T-cell (primary cell): ENCODE data around the gene ADAM17. TPM values are rescaled to one million over a fixed set of nuclear protein-coding genes. Genes with fewer than 3 reads are reported as not detected.
"Not testable (repeated sequence)": the region's sequence is repeated elsewhere in the genome, so short reads cannot be mapped to it uniquely, and the experiment has no call there.

ENCODE experiments used
- ATAC-seq, 4 experiments: fragments of 200-7000 bp in 3 of 4; fragments of 150-1000 bp in 1 of 4; cut with Tn5 transposase; replicated peaks in 1 of 4; 1 replicate in 3 of 4; 2 replicates in 1 of 4; pipeline ENCODE4 v1.10.0; 2021; ENCODE audit warnings: moderate library complexity in 3 of 4, mild to moderate bottlenecking in 2 of 4, moderate number of reproducible peaks in 1 of 4
- CTCF ChIA-PET, 2 donors: fragments of 300-600 bp; sonication (Branson Sonifier 250); formaldehyde crosslinking; loops; one replicate each; lab custom pipeline; 2022; ENCODE audit warnings: antibody characterized with exemption in 2 of 2; lab: Charles Lee
- POLR2A ChIA-PET, 2 donors: fragments of 300-600 bp; sonication (Branson Sonifier 250); formaldehyde crosslinking; loops; one replicate each; lab custom pipeline; 2022; ENCODE audit warnings: antibody characterized with exemption in 2 of 2; lab: Charles Lee
- DNase-seq, 35 experiments: peaks; one replicate each; pipeline versions ENCODE4 v3.0.0 to v3.0.0-alpha.2; 2013 to 2023
- H3K27ac ChIP-seq: one replicate; pipeline ENCODE4 v1.5.1; 2013; ENCODE audit warnings: low read length
- H3K27me3 ChIP-seq, 2 experiments: replicated peaks in 1 of 2; 1 replicate in 1 of 2; 2 replicates in 1 of 2; pipeline versions ENCODE4 v1.6.1 to v1.7.0; 2013; ENCODE audit warnings: low read length in 1 of 2, mixed read lengths in 1 of 2; ENCODE audit not compliant: control insufficient read depth in 2 of 2, insufficient read depth in 2 of 2; ENCODE audit errors: extremely low read depth in 1 of 2
- H3K36me3 ChIP-seq, 2 donors: 1 replicate in 1 of 2; 2 replicates in 1 of 2; pipeline versions ENCODE4 v1.6.1 to v1.7.0; 2013; ENCODE audit warnings: low read length in 1 of 2; ENCODE audit not compliant: control insufficient read depth in 2 of 2, insufficient read depth in 1 of 2; ENCODE audit errors: extremely low read depth in 1 of 2
- H3K4me1 ChIP-seq, 2 experiments: 1 replicate in 1 of 2; 2 replicates in 1 of 2; pipeline versions ENCODE4 v1.6.1 to v1.7.0; 2013; ENCODE audit warnings: low read length in 2 of 2, mixed read lengths in 1 of 2; ENCODE audit not compliant: insufficient read depth in 2 of 2, control insufficient read depth in 1 of 2; ENCODE audit errors: extremely low read depth in 1 of 2
- H3K4me3 ChIP-seq, 2 donors: 1 replicate in 1 of 2; 2 replicates in 1 of 2; pipeline versions ENCODE4 v1.5.1 to v1.7.0; 2013; ENCODE audit warnings: mild to moderate bottlenecking in 2 of 2, low read length in 1 of 2, moderate library complexity in 1 of 2; ENCODE audit not compliant: control insufficient read depth in 1 of 2; ENCODE audit errors: extremely low read depth in 1 of 2
- H3K9me3 ChIP-seq: 2 replicates; pipeline ENCODE4 v1.7.0; 2013
- H3K27ac Mint-ChIP-seq, 2 donors: one replicate each; pipeline ENCODE4 v1.8.0; 2020 to 2021; ENCODE audit warnings: mild to moderate bottlenecking in 2 of 2, mixed read lengths in 2 of 2
- H3K27me3 Mint-ChIP-seq, 2 donors: one replicate each; pipeline ENCODE4 v1.8.0; 2021 to 2022; ENCODE audit warnings: mixed read lengths in 2 of 2
- H3K36me3 Mint-ChIP-seq: one replicate; pipeline ENCODE4 v1.8.0; 2021; ENCODE audit warnings: mixed read lengths
- H3K4me1 Mint-ChIP-seq, 3 donors: one replicate each; pipeline ENCODE4 v1.8.0; 2020 to 2022; ENCODE audit warnings: mixed read lengths in 3 of 3, mild to moderate bottlenecking in 1 of 3
- H3K4me3 Mint-ChIP-seq, 3 donors: one replicate each; pipeline ENCODE4 v1.8.0; 2020 to 2022; ENCODE audit warnings: mild to moderate bottlenecking in 3 of 3, mixed read lengths in 3 of 3, moderate library complexity in 3 of 3
- H3K9me3 Mint-ChIP-seq, 3 donors: one replicate each; pipeline ENCODE4 v1.8.0; 2020 to 2022; ENCODE audit warnings: mixed read lengths in 3 of 3
- whole genome bisulfite sequencing: methylation state at CpG from one replicate; pipeline ENCODE4 v1.1.5; 2013; ENCODE audit warnings: missing lambda C conversion rate; ENCODE audit not compliant: insufficient coverage; 5-methylcytosine and 5-hydroxymethylcytosine counted together
- total RNA-seq, 35 experiments: library from RNA in 6 of 35; stranded (reverse) in 6 of 35; fragments of 120-200 nt in 1 of 35; gene quantifications; one replicate each; pipeline versions ENCODE4 v1.2.1 to v1.2.4 and lab custom pipeline; 2013 to 2026

The ADAM17 gene
- total RNA-seq, 5 donors from 2014 or later (not counting 1 experiment from before 2014, with no cell fraction given): 26.5 to 34.5 (median 29.5) TPM

DNA sequence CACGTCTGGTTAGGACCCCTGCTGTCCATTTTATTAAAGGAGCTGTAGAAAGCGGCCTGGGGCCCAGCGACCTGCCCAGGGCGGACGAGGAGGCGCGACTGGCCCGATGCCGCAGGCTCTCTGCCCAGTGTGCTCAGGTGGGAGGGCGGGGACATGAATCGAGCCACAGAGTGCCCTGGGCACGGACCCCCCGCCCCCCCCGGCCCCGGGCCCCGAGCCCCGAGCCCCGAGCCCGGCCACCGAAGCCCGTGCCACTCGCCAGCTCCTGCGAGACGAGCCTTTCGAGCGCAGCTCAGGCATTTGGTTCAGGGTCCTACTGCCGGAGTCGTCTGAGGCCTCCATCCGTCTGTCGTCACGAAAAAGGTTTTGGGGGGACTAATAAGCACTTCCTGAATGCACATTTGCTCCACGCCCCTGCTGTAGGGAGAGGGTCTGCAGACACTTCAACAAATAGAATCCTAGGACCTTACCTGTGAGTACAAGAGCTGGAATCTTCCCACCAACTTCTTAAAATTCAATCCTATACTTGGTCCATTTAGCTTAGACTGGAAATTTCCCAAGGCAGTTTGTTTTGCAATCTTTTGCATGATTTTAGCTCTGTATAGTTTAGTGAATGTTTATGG lies 602 bp upstream of the ADAM17 start:
- Mint-ChIP-seq H3K27me3 (no peaks in the 10 kb centered on the region), H3K27ac (peak overlapping the region; percentile 93 to 94)

DNA sequence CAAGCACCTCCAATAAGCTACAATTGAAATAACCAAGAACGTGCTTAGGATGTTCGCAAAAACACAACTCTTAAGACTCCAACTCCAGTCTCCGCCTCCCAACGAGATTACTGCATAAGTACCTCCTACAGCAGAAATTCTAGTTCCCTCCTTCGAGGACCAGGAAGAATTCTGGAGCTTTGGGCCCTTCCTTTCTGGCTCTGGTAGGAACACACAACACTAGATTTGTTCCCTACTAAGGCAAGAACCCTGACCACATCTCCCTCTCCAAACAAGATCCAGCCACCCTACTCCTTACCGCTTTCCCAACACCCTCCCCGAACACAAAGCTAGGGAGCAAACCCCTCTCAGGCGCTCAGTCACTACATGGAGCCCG lies 721 bp downstream of the ADAM17 start:
- H3K36me3 Mint-ChIP-seq: peaks cover 2% of the 10 kb centered on the region
- Histone ChIP-seq H3K4me3 (peak overlapping the region; percentile 95 to 99), H3K27me3 (no peaks in the 10 kb centered on the region), H3K36me3 (no peaks in the 10 kb centered on the region), H3K27ac (peak overlapping the region; percentile 94), H3K9me3 (no peaks in the 10 kb centered on the region), H3K4me1 (peaks cover 26 to 33% of the 10 kb centered on the region in 2 experiments)
- ATAC-seq: peak in 1 of 4 experiments; percentile 25
- H3K9me3 Mint-ChIP-seq: no peaks in the 10 kb centered on the region
- peak in 28 of 35 experiments; percentile 2 to 64 (median 23) for DNase-seq
- ChIA-PET CTCF (interaction anchor here (0.5 to 1.1 kb wide), 3 partner anchors 16 to 161 kb away, joined by 3 to 5 read pairs (median 3); no protein-coding TSS in a partner anchor), POLR2A (interaction anchor here in 1 of 2 donors (0.7 to 2.8 kb wide), 3 partner anchors 75 to 148 kb away, joined by 3 to 17 read pairs (median 3); partner anchors contain the start of gene YWHAQ)
- WGBS: 0% methylated on average over 9 of the region's 9 CpGs
- peak overlapping the region; percentile 95 to 97 (median 95) for H3K4me3 Mint-ChIP-seq
- peak overlapping the region; percentile 93 to 94 for H3K27ac Mint-ChIP-seq
- H3K27me3 Mint-ChIP-seq: no peaks in the 10 kb centered on the region
- peaks cover 55 to 63% (median 56%) of the 10 kb centered on the region in 3 donors for H3K4me1 Mint-ChIP-seq

More for the DNA sequence above, 602 bp upstream of the ADAM17 start:
- Histone ChIP-seq H3K4me3 (peak overlapping the region; percentile 95 to 99), H3K27me3 (no peaks in the 10 kb centered on the region), H3K36me3 (no peaks in the 10 kb centered on the region), H3K4me1 (peaks cover 18 to 31% of the 10 kb centered on the region in 2 experiments), H3K9me3 (no peaks in the 10 kb centered on the region), H3K27ac (peak overlapping the region; percentile 94)
- no peaks in the 10 kb centered on the region for H3K9me3 Mint-ChIP-seq
- peaks cover 2% of the 10 kb centered on the region for H3K36me3 Mint-ChIP-seq
- ChIA-PET CTCF (interaction anchor here (0.6 to 1.3 kb wide), 6 partner anchors 14 to 147 kb away, joined by 3 to 8 read pairs (median 6); no protein-coding TSS in a partner anchor), POLR2A (interaction anchor here in 1 of 2 donors (0.6 to 2.8 kb wide), 10 partner anchors 14 to 893 kb away, joined by 3 to 17 read pairs (median 3); partner anchors contain the start of genes ID2 and YWHAQ)
- WGBS: 0% methylated on average over 27 of the region's 32 CpGs
- peaks cover 49 to 57% (median 52%) of the 10 kb centered on the region in 3 donors for H3K4me1 Mint-ChIP-seq
- DNase-seq (peak in 17 of 35 experiments; percentile 3 to 37 (median 8)), ATAC-seq (peak in 2 of 4 experiments; percentile 8 to 20)
- H3K4me3 Mint-ChIP-seq: peak overlapping the region; percentile 95 to 97 (median 95)

DNA sequence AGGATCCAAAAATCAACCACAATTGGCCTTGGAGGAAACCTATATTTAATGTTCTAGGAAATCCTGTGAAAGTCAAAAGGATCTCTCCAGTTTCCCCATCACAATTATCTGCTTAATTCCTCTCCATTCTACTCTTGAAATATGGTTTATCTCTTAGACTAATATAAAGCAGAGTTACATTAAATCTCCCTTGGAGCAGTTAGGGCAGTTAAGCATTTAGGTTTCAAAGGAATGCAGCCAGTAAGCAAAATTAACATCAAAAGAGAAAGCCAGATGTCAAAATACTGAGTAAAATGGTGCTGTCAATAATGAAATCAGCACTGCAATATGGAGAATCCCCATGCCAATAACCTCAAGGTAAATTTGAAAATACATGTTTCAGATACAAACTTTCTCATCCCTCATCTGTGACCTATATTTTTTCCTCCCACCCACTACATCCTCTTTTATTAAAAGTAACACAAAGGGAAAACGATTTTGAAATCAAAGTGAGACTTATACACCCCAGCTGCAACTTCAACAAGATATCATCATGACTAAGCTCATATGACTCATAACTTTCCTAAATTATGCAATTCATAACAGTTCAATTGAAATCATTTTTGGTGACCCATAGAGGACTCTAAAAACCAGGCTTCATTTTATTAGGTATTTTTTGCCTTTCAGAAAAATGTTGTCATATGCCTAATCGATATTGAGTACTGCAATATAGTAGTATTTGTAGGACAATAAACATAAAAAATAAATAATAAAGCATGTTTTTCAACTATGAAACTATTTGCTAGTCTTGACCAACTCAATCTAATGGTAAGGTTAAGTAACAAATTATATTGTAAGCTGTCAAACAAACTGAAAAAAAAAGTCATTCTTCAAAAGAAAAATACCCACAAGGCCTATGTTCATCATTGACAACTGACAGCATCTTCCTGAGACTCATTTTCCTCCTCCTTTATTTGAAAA lies 3.1 kb downstream of the ADAM17 start:
- Histone ChIP-seq H3K4me3 (no peak overlapping the region), H3K27ac (no peak overlapping the region), H3K9me3 (no peaks in the 10 kb centered on the region), H3K27me3 (no peaks in the 10 kb centered on the region), H3K4me1 (peaks cover 37 to 38% of the 10 kb centered on the region in 2 experiments), H3K36me3 (no peaks in the 10 kb centered on the region)
- peak in 1 of 35 experiments; percentile 34 for DNase-seq
- Mint-ChIP-seq H3K27ac (peak overlapping the region; percentile 49 to 81), H3K9me3 (no peaks in the 10 kb centered on the region), H3K36me3 (peaks cover under 1% of the 10 kb centered on the region), H3K4me1 (peaks cover 68 to 75% (median 74%) of the 10 kb centered on the region in 3 donors), H3K4me3 (peak overlapping the region; percentile 19 to 95 (median 42)), H3K27me3 (no peaks in the 10 kb centered on the region)
- ChIA-PET CTCF (interaction anchor here in 1 of 2 donors (0.7 to 0.9 kb wide), 2 partner anchors 185 to 520 kb away, joined by 3 to 4 read pairs; no protein-coding TSS in a partner anchor), POLR2A (interaction anchor here (0.6 to 0.9 kb wide), 2 partner anchors 77 to 90 kb away, joined by 3 to 7 read pairs; no protein-coding TSS in a partner anchor)
- WGBS: 0% methylated on average over 1 of the region's 2 CpGs
- ATAC-seq: no peak

DNA sequence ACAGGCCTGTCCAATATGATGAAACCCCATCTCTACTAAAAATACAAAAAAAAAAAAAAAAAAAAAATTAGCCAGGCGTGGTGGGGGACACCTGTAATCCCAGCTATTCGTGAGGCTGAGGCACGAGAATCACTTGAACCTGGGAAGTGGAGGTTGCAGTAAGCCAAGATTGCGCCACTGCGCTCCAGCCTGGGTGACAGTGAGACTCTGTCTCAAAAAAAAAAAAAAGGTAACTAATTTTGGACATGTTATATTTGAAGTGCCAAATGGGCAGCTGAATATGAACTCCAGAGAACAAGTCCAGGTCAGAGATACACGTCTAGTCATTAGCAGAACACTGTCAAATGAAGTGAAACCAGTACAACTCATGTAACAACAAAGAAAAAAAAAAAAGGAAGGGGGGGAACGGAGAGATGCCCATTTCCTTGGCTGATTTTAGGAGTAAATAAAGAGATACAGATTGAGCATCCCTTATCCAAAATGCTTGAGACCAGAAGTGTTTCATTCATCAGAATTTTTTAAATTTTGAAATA lies 4.7 kb downstream of the ADAM17 start:
- not testable (repeated sequence) for DNase-seq, H3K9me3 Mint-ChIP-seq, H3K27ac ChIP-seq, H3K36me3 ChIP-seq, H3K27me3 ChIP-seq, ATAC-seq, H3K36me3 Mint-ChIP-seq, H3K9me3 ChIP-seq, H3K4me3 Mint-ChIP-seq, H3K4me3 ChIP-seq, H3K27me3 Mint-ChIP-seq
- peaks cover 31 to 37% of the 10 kb centered on the region in 2 experiments for H3K4me1 ChIP-seq
- Mint-ChIP-seq H3K27ac (peak overlapping the region in 1 of 2 donors; percentile 32), H3K4me1 (peaks cover 68 to 77% (median 74%) of the 10 kb centered on the region in 3 donors)
- WGBS: 77% methylated on average over 4 of the region's 7 CpGs
- ChIA-PET POLR2A (interaction anchor here in 1 of 2 donors (0.6 to 0.7 kb wide), 2 partner anchors 50 to 835 kb away, joined by 5 to 6 read pairs; no protein-coding TSS in a partner anchor), CTCF (interaction anchor here in 1 of 2 donors (0.8 kb wide), 1 partner anchor 80 kb away, joined by 6 read pairs; the partner anchor contains the start of gene YWHAQ)

DNA sequence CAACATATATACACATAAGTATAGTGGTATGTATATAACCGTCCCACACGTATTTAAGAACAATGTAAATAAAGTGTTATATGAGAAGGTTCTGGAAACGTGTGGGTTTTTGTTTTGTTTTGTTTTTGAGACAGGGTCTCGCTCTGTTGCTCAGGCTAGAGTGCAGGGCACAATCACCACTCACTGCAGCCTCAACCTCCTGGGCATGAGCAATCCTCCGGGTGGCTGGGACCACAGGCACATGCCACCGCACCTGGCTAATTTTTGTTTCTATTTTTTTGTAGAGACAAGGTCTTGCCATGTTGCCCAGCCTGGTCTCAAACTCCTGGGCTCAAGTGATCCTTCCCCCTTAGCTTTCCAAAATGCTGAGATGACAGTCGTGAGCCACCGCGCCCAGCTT lies 6.2 kb downstream of the ADAM17 start:
- Mint-ChIP-seq H3K27me3 (no peaks in the 10 kb centered on the region), H3K4me3 (no peak overlapping the region), H3K4me1 (peaks cover 71 to 80% (median 74%) of the 10 kb centered on the region in 3 donors), H3K36me3 (peaks cover 3% of the 10 kb centered on the region), H3K27ac (peak overlapping the region in 1 of 2 donors; percentile 28), H3K9me3 (no peaks in the 10 kb centered on the region)
- no peak for ATAC-seq
- 96% methylated on average over 4 of the region's 9 CpGs for WGBS
- Histone ChIP-seq H3K36me3 (no peaks in the 10 kb centered on the region), H3K9me3 (no peaks in the 10 kb centered on the region), H3K4me1 (peaks cover 24 to 37% of the 10 kb centered on the region in 2 experiments), H3K27ac (no peak overlapping the region), H3K4me3 (no peak overlapping the region), H3K27me3 (no peaks in the 10 kb centered on the region)
- no peak for DNase-seq
- ChIA-PET POLR2A (interaction anchor here in 1 of 2 donors (0.5 kb wide), 1 partner anchor 1114 kb away, joined by 6 read pairs; no protein-coding TSS in a partner anchor), CTCF (interaction anchor here in 1 of 2 donors (0.7 kb wide), 2 partner anchors 532 to 1118 kb away, joined by 3 to 5 read pairs; no protein-coding TSS in a partner anchor)
